ENCODE measurements around the gene ISLR.

Gene ISLR

DNA sequence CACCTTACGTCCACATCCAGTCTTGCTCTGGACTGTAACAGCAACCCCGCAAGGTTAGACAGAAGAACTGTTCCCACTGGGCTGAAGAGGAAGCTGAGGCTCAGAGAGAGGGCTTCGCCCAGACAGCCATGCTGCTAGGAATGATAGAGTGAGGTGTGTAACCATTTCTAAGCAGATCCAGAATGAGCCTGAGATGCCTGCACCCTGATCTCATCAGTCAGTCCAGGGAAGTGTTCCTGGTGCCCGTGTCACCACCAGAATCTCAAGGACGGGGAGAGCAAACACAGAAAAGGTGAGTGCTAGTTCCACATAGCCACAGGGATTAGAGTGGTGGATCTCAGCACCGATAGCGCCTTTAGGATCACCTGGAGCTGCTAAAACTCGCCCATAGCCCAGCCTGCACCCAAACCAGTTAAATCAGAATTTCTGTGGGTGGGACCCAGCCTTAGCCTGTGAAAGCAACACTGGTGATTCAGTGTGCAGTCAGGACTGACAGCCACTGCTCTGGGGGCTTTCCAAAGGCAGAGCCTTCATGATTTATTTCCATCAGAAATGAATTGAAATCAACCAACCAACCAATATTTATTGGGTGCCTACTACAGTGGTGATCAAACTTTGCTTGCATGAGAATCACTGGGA, 12.3 kb downstream of the ISLR start:
- Histone ChIP-seq H3K36me3 (ENCODE audit: control insufficient read depth in 2 of 2, insufficient read depth in 1 of 2, low read length in 2 of 2) (peaks cover 0 to 3% of the 10 kb centered on the region in 2 experiments; a peak in 1 of 3 replicates), H3K27ac (ENCODE audit: extremely low read depth, low read depth, low read length) (no peak overlapping the region), H3K4me1 (ENCODE audit: control insufficient read depth, insufficient read depth, low read length) (no peaks in the 10 kb centered on the region), H3K4me3 (ENCODE audit: low read depth, low read length) (no peak overlapping the region), H3K9me3 (ENCODE audit: control insufficient read depth, insufficient read depth, low read depth, low read length) (no peaks in the 10 kb centered on the region)
- no peak for TF ChIP-seq SP3 (tag by site-specific recombination; IDR thresholded peaks at IDR 0.05)
- TF ChIP-seq, protein P1, sequence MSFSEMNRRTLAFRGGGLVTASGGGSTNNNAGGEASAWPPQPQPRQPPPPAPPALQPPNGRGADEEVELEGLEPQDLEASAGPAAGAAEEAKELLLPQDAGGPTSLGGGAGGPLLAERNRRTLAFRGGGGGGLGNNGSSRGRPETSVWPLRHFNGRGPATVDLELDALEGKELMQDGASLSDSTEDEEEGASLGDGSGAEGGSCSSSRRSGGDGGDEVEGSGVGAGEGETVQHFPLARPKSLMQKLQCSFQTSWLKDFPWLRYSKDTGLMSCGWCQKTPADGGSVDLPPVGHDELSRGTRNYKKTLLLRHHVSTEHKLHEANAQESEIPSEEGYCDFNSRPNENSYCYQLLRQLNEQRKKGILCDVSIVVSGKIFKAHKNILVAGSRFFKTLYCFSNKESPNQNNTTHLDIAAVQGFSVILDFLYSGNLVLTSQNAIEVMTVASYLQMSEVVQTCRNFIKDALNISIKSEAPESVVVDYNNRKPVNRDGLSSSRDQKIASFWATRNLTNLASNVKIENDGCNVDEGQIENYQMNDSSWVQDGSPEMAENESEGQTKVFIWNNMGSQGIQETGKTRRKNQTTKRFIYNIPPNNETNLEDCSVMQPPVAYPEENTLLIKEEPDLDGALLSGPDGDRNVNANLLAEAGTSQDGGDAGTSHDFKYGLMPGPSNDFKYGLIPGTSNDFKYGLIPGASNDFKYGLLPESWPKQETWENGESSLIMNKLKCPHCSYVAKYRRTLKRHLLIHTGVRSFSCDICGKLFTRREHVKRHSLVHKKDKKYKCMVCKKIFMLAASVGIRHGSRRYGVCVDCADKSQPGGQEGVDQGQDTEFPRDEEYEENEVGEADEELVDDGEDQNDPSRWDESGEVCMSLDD (tag by site-specific recombination; IDR thresholded peaks at IDR 0.05), result no peak
- TF ChIP-seq TRIM28 (IDR thresholded peaks at IDR 0.05; ENCODE audit: borderline replicate concordance, low read length), result no peak
- no peak for TF ChIP-seq ZNF677 (tag by site-specific recombination; IDR thresholded peaks at IDR 0.05)
- TF ChIP-seq ZNF239 (tag by site-specific recombination; IDR thresholded peaks at IDR 0.05), result no peak
- TF ChIP-seq ZNF510 (tag by site-specific recombination; IDR thresholded peaks at IDR 0.05; ENCODE audit: insufficient replicate concordance), result no peak
- TF ChIP-seq, protein P2, sequence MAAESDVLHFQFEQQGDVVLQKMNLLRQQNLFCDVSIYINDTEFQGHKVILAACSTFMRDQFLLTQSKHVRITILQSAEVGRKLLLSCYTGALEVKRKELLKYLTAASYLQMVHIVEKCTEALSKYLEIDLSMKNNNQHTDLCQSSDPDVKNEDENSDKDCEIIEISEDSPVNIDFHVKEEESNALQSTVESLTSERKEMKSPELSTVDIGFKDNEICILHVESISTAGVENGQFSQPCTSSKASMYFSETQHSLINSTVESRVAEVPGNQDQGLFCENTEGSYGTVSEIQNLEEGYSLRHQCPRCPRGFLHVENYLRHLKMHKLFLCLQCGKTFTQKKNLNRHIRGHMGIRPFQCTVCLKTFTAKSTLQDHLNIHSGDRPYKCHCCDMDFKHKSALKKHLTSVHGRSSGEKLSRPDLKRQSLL (tag by site-specific recombination; IDR thresholded peaks at IDR 0.05), result no peak
- TF ChIP-seq ZIC2 (tag by site-specific recombination; IDR thresholded peaks at IDR 0.05), result no peak
- TF ChIP-seq ZNF585B (tag by site-specific recombination; IDR thresholded peaks at IDR 0.05), result no peak
- TF ChIP-seq, protein P3, sequence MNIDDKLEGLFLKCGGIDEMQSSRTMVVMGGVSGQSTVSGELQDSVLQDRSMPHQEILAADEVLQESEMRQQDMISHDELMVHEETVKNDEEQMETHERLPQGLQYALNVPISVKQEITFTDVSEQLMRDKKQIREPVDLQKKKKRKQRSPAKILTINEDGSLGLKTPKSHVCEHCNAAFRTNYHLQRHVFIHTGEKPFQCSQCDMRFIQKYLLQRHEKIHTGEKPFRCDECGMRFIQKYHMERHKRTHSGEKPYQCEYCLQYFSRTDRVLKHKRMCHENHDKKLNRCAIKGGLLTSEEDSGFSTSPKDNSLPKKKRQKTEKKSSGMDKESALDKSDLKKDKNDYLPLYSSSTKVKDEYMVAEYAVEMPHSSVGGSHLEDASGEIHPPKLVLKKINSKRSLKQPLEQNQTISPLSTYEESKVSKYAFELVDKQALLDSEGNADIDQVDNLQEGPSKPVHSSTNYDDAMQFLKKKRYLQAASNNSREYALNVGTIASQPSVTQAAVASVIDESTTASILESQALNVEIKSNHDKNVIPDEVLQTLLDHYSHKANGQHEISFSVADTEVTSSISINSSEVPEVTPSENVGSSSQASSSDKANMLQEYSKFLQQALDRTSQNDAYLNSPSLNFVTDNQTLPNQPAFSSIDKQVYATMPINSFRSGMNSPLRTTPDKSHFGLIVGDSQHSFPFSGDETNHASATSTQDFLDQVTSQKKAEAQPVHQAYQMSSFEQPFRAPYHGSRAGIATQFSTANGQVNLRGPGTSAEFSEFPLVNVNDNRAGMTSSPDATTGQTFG (tag by site-specific recombination; IDR thresholded peaks at IDR 0.05; ENCODE audit: borderline replicate concordance), result no peak
- no peak for TF ChIP-seq ZNF426 (tag by site-specific recombination; IDR thresholded peaks at IDR 0.05)
- no peak for TF ChIP-seq ZNF701 (tag by site-specific recombination; IDR thresholded peaks at IDR 0.05)
- TF ChIP-seq ZBTB48 (tag by site-specific recombination; IDR thresholded peaks at IDR 0.05), result no peak
- TF ChIP-seq, protein P4, sequence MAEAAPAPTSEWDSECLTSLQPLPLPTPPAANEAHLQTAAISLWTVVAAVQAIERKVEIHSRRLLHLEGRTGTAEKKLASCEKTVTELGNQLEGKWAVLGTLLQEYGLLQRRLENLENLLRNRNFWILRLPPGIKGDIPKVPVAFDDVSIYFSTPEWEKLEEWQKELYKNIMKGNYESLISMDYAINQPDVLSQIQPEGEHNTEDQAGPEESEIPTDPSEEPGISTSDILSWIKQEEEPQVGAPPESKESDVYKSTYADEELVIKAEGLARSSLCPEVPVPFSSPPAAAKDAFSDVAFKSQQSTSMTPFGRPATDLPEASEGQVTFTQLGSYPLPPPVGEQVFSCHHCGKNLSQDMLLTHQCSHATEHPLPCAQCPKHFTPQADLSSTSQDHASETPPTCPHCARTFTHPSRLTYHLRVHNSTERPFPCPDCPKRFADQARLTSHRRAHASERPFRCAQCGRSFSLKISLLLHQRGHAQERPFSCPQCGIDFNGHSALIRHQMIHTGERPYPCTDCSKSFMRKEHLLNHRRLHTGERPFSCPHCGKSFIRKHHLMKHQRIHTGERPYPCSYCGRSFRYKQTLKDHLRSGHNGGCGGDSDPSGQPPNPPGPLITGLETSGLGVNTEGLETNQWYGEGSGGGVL (tag by site-specific recombination; IDR thresholded peaks at IDR 0.05), result no peak
- TF ChIP-seq ZNF138 (tag by site-specific recombination; IDR thresholded peaks at IDR 0.05; ENCODE audit: borderline replicate concordance), result no peak
- TF ChIP-seq ZNF837 (tag by site-specific recombination; IDR thresholded peaks at IDR 0.05), result no peak
- TF ChIP-seq, protein P5, sequence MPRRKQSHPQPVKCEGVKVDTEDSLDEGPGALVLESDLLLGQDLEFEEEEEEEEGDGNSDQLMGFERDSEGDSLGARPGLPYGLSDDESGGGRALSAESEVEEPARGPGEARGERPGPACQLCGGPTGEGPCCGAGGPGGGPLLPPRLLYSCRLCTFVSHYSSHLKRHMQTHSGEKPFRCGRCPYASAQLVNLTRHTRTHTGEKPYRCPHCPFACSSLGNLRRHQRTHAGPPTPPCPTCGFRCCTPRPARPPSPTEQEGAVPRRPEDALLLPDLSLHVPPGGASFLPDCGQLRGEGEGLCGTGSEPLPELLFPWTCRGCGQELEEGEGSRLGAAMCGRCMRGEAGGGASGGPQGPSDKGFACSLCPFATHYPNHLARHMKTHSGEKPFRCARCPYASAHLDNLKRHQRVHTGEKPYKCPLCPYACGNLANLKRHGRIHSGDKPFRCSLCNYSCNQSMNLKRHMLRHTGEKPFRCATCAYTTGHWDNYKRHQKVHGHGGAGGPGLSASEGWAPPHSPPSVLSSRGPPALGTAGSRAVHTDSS (tag by site-specific recombination; IDR thresholded peaks at IDR 0.05), result no peak
- TF ChIP-seq ZNF121 (tag by site-specific recombination; IDR thresholded peaks at IDR 0.05), result no peak
- CTCF ChIA-PET, result interaction anchor here (1.1 kb wide), 1 partner anchor 122 kb away, joined by 3 read pairs; no protein-coding TSS in a partner anchor
- POLR2A ChIA-PET, result interaction anchor here (3.1 kb wide), 1 partner anchor 10 kb away, joined by 12 read pairs; no protein-coding TSS in a partner anchor

Measured in HEK293 (cell line).